ENCODE measurements around the gene MCTP1.

GRCh38 chr5:94869921-94870320 lies 415.0 kb downstream of the MCTP1 start:
- TF ChIP-seq SUZ12 (IDR thresholded peaks at IDR 0.05): no peak
- no peak for TF ChIP-seq HDGF (IDR thresholded peaks at IDR 0.05; ENCODE audit: borderline replicate concordance)
- TF ChIP-seq TARDBP (IDR thresholded peaks at IDR 0.05): no peak
- TF ChIP-seq FOXM1 (IDR thresholded peaks at IDR 0.05; ENCODE audit: borderline replicate concordance): no peak
- TF ChIP-seq ELF4 (IDR thresholded peaks at IDR 0.05): no peak
- no peak for TF ChIP-seq BHLHE40 (IDR thresholded peaks at IDR 0.05; ENCODE audit: borderline replicate concordance)
- TF ChIP-seq ARNT (IDR thresholded peaks at IDR 0.05): no peak
